Endothelial cell (in vitro differentiated cells): ENCODE results near the gene LRFN2. TPM values are rescaled to one million over a fixed set of nuclear protein-coding genes. Genes with fewer than 3 reads are reported as not detected.

Experiments
- DNase-seq: peaks from one replicate; pipeline ENCODE4 v3.0.0; 2021; ENCODE audit warnings: low spot score
- H3K27ac Mint-ChIP-seq: one replicate; pipeline ENCODE4 v1.8.0; 2021; ENCODE audit warnings: mixed read lengths, inconsistent platforms; ENCODE audit not compliant: unreplicated experiment
- H3K27me3 Mint-ChIP-seq: one replicate; pipeline ENCODE4 v1.8.0; 2021; ENCODE audit warnings: mild to moderate bottlenecking, moderate library complexity, mixed read lengths, inconsistent platforms; ENCODE audit not compliant: unreplicated experiment
- H3K36me3 Mint-ChIP-seq: one replicate; pipeline ENCODE4 v1.8.0; 2021; ENCODE audit warnings: mild to moderate bottlenecking, low read depth, mixed read lengths, inconsistent platforms; ENCODE audit not compliant: unreplicated experiment
- H3K4me1 Mint-ChIP-seq: one replicate; pipeline ENCODE4 v1.8.0; 2021; ENCODE audit warnings: mild to moderate bottlenecking, mixed read lengths, inconsistent platforms; ENCODE audit not compliant: unreplicated experiment
- H3K4me3 Mint-ChIP-seq: one replicate; pipeline ENCODE4 v1.8.0; 2021; ENCODE audit warnings: mild to moderate bottlenecking, mixed read lengths, inconsistent platforms; ENCODE audit not compliant: unreplicated experiment
- H3K9me3 Mint-ChIP-seq: one replicate; pipeline ENCODE4 v1.8.0; 2021; ENCODE audit warnings: mixed read lengths, inconsistent platforms; ENCODE audit not compliant: unreplicated experiment
- CTCF ChIP-seq: fragments of 200-600 bp; sonication (generic); IDR thresholded peaks from one replicate; pipeline ENCODE4 v1.5.0; 2021; ENCODE audit warnings: antibody characterized with exemption; ENCODE audit not compliant: unreplicated experiment
- total RNA-seq: library from RNA; stranded (reverse); fragmentation: NEBNext Ultra II Directional; extraction: Animal tissue kit (Norgen Biotek cat#: 25700); gene quantifications from one replicate; pipeline ENCODE4 v1.2.1, GENCODE V29; 2021; ENCODE audit not compliant: unreplicated experiment

The LRFN2 gene
- total RNA-seq, 1 donor from 2014 or later = 0.59 TPM

DNA sequence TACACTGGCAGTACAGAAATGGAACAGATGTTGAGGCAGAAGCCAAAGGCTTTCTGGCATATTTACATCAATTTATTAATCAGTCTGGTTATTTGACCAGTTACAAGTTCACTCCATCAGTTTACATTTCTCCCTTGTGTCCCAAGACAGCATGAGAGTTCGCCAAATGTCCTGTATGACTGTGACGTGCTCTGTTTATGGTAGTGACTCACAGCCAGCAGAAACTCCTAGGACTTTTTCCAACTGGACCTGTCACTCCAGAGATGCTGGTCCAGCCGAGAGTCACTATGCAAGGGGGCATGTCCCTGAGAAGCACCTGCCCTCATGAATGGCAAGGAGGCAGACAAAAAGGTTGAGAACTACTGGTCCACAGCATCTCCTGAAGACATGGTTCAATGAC, 160.0 kb downstream of the LRFN2 start:
- TF ChIP-seq CTCF = no peak
- Mint-ChIP-seq H3K27ac (no peak overlapping the region), H3K27me3 (peaks cover 3% of the 10 kb centered on the region), H3K4me1 (no peaks in the 10 kb centered on the region), H3K9me3 (no peaks in the 10 kb centered on the region), H3K36me3 (no peaks in the 10 kb centered on the region), H3K4me3 (no peak overlapping the region)
- no peak for DNase-seq

DNA sequence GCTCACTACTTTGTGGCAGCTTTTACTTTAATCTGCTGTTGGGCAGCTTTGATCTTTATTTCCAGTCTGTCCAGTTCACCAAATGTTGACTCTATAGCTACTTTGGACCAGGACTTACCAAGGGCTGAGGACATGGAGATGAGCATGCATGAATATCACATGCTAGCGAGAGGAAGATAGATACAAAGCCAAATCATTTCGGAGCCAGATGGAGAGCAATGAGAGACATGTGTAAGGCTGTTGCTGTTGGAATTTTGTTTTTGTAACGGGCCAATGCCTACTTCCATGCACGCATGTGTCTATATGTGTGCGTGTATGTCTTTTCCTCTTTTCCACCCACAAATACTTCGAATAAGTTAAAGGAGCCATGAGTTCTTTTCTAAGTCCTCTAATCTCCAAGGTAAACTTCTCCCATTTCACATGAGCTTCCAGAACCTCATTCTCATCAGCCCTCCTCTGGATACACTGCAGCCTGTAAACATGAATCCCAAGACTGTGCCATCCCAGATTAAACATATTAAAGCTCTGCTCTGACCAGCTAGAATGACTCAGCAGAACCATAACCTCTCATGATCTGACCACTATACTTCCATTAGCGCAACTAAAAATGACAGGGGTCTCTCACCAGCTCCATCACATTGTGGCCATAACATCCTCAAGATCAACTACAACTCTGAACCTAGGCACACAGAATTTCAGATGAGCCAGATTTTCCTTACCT, 160.7 kb downstream of the LRFN2 start:
- Mint-ChIP-seq H3K4me3 (no peak overlapping the region), H3K4me1 (no peaks in the 10 kb centered on the region), H3K9me3 (no peaks in the 10 kb centered on the region), H3K27me3 (peaks cover 2% of the 10 kb centered on the region), H3K36me3 (no peaks in the 10 kb centered on the region), H3K27ac (no peak overlapping the region)
- no peak for TF ChIP-seq CTCF
- no peak for DNase-seq

DNA sequence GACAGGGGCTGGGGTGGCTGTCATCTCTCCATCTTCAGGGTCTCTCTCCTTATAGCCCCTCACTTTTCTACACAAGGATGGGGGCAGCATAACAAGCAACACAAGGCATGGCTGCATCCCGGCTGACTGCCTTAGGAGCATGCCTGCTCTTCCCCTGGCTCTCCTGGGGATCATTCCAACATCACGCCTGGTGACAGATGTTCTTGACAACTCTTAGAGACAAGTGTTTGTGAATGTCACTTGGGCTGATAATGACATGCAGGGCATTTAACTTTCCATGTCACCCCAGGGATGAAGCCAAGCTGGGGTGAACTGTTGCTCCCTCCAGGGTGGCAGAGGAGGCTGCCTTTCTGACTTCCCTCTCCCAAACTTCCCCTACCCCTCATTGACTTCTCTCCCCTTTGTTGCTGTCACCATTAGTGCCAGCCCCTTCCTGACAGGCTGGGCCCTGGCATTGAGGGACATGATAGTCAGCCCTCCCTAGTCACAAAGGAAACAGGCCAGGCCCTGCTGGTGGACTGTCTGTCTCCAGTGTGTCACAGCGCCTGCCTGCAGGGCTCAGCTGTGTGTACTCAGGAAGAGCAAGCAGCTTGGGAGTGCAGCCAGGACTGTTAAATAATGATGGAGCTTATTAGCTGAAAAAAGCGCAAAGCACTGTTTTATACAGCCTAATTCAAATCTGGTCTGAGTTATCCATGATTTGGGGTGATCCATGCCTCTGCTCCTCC, 161.8 kb downstream of the LRFN2 start:
- Mint-ChIP-seq H3K4me3 (no peak overlapping the region), H3K4me1 (peaks cover 7% of the 10 kb centered on the region), H3K27me3 (no peaks in the 10 kb centered on the region), H3K36me3 (no peaks in the 10 kb centered on the region), H3K27ac (no peak overlapping the region), H3K9me3 (no peaks in the 10 kb centered on the region)
- TF ChIP-seq CTCF = no peak
- DNase-seq = no peak

DNA sequence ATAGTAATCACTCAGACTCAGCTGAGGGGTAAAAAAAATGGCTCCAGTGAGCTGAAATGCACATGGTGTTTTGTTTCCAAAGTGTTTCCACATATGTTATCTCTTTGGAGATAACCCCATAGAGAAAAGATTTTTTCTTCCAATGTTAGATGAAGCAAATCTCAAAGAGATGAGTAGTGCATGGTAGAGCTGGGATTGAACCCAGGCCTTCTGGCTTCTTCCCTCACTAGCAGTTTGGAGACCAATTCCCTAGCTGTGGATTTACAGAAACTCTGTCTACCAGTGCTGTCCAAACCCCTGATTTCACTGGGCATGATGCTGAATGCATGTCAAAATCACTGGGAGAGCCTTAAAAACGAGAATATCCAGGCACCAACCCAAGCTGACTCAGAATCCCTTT, 165.1 kb downstream of the LRFN2 start:
- no peaks in the 10 kb centered on the region for H3K27me3 Mint-ChIP-seq
- TF ChIP-seq CTCF = no peak
- peaks cover 17% of the 10 kb centered on the region for H3K4me1 Mint-ChIP-seq
- no peaks in the 10 kb centered on the region for H3K36me3 Mint-ChIP-seq
- H3K9me3 Mint-ChIP-seq = no peaks in the 10 kb centered on the region
- H3K4me3 Mint-ChIP-seq = no peak overlapping the region
- no peak for DNase-seq
- no peak overlapping the region for H3K27ac Mint-ChIP-seq
